GM20431 (cell line): ENCODE measurements around the gene AXL.
"Not testable (repeated sequence)": the region's sequence is repeated elsewhere in the genome, so short reads cannot be mapped to it uniquely, and the experiment has no call there.

ENCODE experiments used
- in situ Hi-C: fragments of 300-500 bp; cut with MseI, MboI; formaldehyde crosslinking; loops from one replicate; pipeline ENCODE4 v1.15.0; 2020; ENCODE audit warnings: low sequenced_read_pairs; ENCODE audit not compliant: unreplicated experiment

AXL gene

DNA sequence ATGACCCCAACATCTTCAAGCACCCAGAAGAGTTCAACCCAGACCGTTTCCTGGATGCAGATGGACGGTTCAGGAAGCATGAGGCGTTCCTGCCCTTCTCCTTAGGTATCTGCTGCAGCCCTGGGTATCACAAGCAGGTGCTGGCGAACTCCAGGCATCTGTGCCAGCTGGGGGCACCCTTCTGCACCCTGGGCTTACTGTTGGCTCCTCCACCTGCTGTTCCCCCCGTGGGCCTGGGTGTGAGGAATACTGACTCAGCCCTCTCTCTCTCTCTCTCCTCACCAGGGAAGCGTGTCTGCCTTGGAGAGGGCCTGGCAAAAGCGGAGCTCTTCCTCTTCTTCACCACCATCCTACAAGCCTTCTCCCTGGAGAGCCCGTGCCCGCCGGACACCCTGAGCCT lies 13.0 kb upstream of the AXL start:
- in situ Hi-C loops: loop anchor here (10.0 kb wide), 1 partner anchor 99 kb away; no protein-coding TSS in a partner anchor

- in situ Hi-C loops: loop anchor here (10.0 kb wide), 1 partner anchor 98 kb away; no protein-coding TSS in a partner anchor
These were observed 12.6 kb upstream of the AXL start for GRCh38 chr19:41206456-41206855.

DNA sequence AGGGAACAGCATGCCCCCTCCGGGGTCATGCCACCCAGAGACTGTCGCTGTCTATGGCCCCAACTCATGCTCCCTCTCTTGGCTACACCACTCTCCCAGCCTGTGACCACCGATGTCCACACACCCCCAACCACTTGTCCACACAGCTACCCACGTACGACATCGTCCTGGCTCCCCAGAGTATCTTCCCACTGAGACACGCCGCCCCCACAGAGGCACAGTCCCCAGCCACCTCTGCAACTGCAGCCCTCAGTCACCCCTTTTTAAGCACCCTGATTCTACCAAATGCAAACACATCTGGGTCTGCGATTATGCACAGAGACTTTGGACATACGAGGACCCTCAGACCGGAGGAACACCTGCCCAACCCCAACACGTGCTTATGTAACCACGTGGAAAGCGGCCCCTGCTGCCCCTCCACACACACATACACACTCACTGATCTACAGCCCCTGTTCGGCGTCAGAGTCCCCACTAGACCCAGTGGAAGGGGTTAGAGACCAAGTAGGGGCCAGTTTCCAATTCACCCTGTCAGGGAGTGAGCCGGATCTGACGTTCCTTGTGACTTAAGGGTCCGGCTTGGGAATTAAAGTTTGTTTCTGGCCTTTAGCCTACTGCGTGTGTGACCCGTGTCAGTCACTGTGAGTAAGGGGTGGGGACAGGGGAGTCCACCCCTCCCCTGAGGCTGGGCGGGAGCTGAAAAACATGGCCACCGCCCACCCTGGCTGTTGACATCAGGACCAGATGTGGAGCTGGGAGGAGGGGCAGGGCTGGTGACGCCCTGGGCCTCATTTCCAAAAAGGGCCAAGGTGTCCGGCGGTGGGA lies 11.9 kb upstream of the AXL start:
- in situ Hi-C loops: loop anchor here (10.0 kb wide), 1 partner anchor 98 kb away; no protein-coding TSS in a partner anchor

GRCh38 chr19:41214161-41214560 lies 4.9 kb upstream of the AXL start:
- in situ Hi-C loops: no loop called here

GRCh38 chr19:41217741-41218140 lies 1.3 kb upstream of the AXL start:
- in situ Hi-C loops: no loop called here

DNA sequence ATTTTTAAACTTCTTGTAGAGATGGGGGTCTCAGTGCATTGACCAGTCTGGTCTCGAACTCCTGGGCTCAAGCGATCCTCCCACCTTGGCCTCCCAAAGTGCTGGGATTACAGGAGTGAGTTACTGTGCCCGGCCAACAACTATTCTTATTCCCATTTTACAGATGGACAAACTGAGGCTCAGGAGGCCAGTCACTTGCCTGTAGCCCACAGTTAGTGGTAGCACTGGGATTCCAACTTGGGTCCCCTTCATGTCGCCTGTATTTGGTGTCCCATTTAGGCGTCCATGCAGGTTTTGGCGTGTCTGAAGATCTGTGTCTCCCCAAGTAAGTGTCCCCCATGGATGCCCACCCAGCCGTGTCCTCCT lies 791 bp upstream of the AXL start:
- in situ Hi-C loops: no loop called here

DNA sequence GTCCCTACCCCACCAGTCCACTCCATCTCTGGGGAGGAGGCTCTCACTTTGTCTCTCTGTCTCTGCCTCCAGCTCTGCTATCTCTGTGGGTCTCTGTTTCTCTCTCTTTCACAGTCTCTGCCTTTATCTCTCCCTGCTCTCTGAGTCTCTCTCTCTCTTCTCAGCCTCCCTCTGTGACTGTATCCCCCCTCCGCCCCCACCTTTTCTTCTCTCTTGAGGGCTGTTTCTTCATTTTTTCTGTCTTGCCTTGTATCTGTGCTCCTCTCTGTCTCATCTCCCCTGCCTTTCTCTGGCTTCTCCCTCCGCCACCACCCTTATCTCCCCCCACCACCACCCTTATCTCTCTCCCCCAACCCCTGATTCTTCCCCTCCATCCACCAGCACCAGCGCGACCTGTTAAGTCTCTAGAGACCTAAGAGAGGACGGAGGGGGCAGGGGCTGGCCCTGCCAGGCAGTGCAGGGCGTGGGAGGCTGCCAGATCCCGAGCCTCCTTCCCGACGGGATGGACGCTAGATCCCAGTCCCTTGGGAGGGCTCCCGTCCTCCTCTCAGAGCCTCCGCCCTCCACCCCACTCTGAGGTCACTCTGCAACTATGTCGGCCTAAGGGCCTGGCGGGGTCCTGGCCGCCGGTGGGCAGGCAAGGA lies 1.0 kb downstream of the AXL start:
- in situ Hi-C loops: no loop called here

GRCh38 chr19:41220811-41221210 lies 1.8 kb downstream of the AXL start:
- in situ Hi-C loops: no loop called here

GRCh38 chr19:41221514-41222205 lies 2.6 kb downstream of the AXL start:
- in situ Hi-C loops: no loop called here

DNA sequence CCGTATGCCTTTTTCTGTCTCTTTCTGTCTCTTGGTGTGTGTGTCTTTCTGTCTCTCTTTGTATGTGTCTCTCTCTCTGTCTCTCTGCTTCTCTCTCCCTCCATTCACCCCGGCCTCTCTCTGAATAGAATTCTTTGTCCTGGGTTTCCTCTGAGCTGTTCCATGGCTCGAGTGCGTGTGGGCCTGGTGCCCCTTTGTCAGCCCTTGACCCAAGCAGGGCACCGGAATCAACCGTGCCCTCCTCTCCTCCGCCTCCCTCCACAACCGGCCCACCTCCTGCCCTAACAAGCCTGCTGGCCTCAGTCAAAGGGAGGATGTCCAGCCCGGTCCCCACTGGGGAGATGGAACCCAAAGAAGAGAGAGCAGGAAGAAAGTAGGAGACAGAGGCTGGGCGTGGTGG lies 3.2 kb downstream of the AXL start:
- in situ Hi-C loops: no loop called here

- in situ Hi-C loops: no loop called here
These were observed 4.6 kb downstream of the AXL start for GRCh38 chr19:41223431-41224234.

GRCh38 chr19:41224632-41225031 lies 5.6 kb downstream of the AXL start:
- in situ Hi-C loops: no loop called here

DNA sequence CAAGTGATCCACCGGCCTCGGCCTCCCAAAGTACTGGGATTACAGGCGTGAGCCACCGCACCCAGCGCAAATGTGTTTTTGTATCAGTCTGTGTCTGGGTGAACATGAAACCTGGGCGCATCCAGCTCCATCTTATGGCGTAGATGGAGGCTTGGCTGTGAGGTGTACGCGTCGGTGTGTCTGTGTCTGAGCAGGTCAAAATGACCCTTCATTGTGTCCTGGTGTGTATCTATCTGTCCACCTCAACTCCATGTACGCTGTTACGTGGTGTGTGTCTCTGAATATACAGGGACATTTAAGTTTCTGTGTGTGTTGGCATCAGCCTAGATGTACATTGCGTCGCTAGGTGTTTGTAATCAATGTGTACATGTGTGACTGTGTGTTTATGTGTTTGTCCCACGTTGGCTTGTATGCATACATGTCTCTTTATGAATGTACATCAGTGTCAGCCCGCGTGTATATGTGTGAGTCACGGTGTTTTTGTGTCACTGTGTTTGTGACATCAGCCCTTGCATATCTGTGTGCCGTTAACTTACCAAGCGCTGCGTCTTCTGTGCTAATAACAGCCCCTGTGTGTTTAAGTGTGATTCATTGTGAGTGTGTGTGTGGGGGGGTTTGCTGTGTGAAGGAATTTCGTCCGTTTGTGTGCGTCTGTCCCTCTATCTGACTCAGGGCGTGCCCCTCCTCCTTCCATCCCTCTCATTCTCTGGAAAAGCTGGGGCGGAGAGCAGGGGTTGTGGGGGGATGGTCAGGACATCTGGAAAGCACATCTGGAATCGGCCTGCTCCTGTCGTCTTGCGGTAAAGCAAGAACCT lies 6.4 kb downstream of the AXL start:
- in situ Hi-C loops: no loop called here

DNA sequence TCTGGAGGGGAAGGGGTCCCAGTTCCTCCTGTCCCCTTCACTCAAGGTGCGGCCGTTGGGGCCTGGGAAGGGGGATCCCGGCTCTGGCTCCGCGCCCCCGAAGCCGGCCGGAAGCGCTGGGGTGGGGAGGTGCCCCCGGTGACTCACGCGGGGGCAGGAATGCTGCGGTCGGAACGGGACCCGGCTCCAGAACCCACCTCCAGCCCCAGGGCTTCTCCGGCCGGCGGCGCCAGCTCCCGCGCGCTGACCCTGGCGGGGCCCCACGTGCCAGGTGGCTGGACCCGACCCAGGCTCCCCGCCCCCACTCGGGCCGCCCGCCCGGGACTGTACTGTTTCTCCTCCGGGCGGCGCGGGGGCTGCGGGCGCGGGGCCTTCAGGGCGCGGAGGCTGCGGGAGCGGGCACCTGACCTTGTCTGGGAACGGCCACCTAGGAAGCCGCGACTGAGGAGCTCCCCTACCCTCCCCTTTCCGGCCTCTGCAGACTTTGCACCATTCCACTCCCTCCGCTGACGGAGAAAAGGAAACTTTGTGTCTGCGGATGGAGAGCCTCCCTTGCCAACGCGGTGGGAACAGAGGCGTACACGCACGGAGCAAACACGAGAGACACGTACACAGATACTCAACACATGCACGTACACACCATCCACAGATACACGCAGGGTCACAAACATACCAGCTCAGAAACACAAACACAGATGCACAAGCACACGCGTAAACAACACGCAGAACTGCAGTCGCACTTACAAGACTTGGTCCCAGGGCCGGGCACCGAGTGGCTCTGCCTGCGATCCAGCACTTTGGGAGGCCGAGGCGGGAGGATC lies 7.2 kb downstream of the AXL start:
- in situ Hi-C loops: no loop called here

GRCh38 chr19:41226874-41227390 lies 7.9 kb downstream of the AXL start:
- in situ Hi-C loops: no loop called here

GRCh38 chr19:41228486-41228885 lies 9.5 kb downstream of the AXL start:
- in situ Hi-C loops: no loop called here

- in situ Hi-C loops: not testable (repeated sequence)
These were observed 10.3 kb downstream of the AXL start for GRCh38 chr19:41229338-41229737.

GRCh38 chr19:41230067-41230857 lies 11.2 kb downstream of the AXL start:
- in situ Hi-C loops: no loop called here
